H1 (cell line): ENCODE results near the gene RPL36A. TPM values are rescaled to one million over a fixed set of nuclear protein-coding genes. Genes with fewer than 3 reads are reported as not detected.
A peak's percentile ranks its signal among the peaks of the same experiment; 100 is the strongest.

ENCODE experiments used
- JUND ChIP-seq: IDR thresholded peaks from 2 replicates; pipeline ENCODE4 v1.6.1; 2011; ENCODE audit warnings: mild to moderate bottlenecking, improper control_type of control experiment, low read length
- NRF1 ChIP-seq: IDR thresholded peaks from 2 replicates; pipeline ENCODE4 v1.6.1; 2011; ENCODE audit warnings: mild to moderate bottlenecking, low read depth, low read length, improper control_type of control experiment
- PHF8 ChIP-seq: fragments of 200-600 bp; sonication (generic); conservative IDR thresholded peaks from 2 replicates; pipeline ENCODE4 v1.7.1; 2012; ENCODE audit warnings: low read depth, mild to moderate bottlenecking, inconsistent platforms, low read length, moderate library complexity
- POLR2AphosphoS5 ChIP-seq: IDR thresholded peaks from 2 replicates; pipeline ENCODE4 v1.6.1; 2011; ENCODE audit warnings: low read depth, low read length
- RNF2 ChIP-seq: fragments of 200-900, 300-1000 bp; sonication (generic); IDR thresholded peaks from 2 replicates; pipeline ENCODE4 v1.7.1; 2016; ENCODE audit warnings: borderline replicate concordance, low read depth, mild to moderate bottlenecking, antibody characterized with exemption, low read length; ENCODE audit not compliant: poor library complexity, severe bottlenecking; ENCODE audit errors: missing control alignments
- SP1 ChIP-seq: IDR thresholded peaks from 2 replicates; pipeline ENCODE4 v1.6.1; 2011; ENCODE audit warnings: low read depth, low read length
- SP2 ChIP-seq: IDR thresholded peaks from 2 replicates; pipeline ENCODE4 v1.6.1; 2012; ENCODE audit warnings: mild to moderate bottlenecking, low read length, inconsistent platforms
- YY1 ChIP-seq: IDR thresholded peaks from 2 replicates; pipeline ENCODE4 v1.6.1; 2011; ENCODE audit warnings: low read depth, mild to moderate bottlenecking, low read length
- polyA plus RNA-seq, 7 experiments: library from polyadenylated mRNA; depleted of rRNA in 3 of 7; stranded (reverse) in 5 of 7; unstranded in 2 of 7; fragments of >200 nt in 5 of 7; fragments of 200-250 nt in 2 of 7; gene quantifications; 1 replicate in 5 of 7; 2 replicates in 1 of 7; 4 replicates in 1 of 7; pipeline versions ENCODE4 v1.2.1 to v1.2.3, GENCODE V29; 2011 to 2013; ENCODE audit warnings: missing spikeins in 2 of 7, mixed read lengths in 2 of 7
- total RNA-seq: library from RNA; stranded (reverse); fragmentation: NEBNext Ultra II Directional; extraction: Animal tissue kit (Norgen Biotek cat#: 25700); gene quantifications from 2 replicates; pipeline ENCODE4 v1.2.1, GENCODE V29; 2021
- TF ChIP-seq, protein P1 (sequence below): fragments of 300-600 bp; sonication (generic); IDR thresholded peaks from 2 replicates; pipeline ENCODE4 v1.7.1; 2012; ENCODE audit warnings: low read length, moderate library complexity, mild to moderate bottlenecking, inconsistent platforms; ENCODE audit not compliant: insufficient replicate concordance

The RPL36A gene
- total and polyA plus RNA-seq, 2 of the 8 experiments (the other 6 are each of a cell fraction or from before 2014, with no cell fraction given): 271 to 1,587 TPM

DNA sequence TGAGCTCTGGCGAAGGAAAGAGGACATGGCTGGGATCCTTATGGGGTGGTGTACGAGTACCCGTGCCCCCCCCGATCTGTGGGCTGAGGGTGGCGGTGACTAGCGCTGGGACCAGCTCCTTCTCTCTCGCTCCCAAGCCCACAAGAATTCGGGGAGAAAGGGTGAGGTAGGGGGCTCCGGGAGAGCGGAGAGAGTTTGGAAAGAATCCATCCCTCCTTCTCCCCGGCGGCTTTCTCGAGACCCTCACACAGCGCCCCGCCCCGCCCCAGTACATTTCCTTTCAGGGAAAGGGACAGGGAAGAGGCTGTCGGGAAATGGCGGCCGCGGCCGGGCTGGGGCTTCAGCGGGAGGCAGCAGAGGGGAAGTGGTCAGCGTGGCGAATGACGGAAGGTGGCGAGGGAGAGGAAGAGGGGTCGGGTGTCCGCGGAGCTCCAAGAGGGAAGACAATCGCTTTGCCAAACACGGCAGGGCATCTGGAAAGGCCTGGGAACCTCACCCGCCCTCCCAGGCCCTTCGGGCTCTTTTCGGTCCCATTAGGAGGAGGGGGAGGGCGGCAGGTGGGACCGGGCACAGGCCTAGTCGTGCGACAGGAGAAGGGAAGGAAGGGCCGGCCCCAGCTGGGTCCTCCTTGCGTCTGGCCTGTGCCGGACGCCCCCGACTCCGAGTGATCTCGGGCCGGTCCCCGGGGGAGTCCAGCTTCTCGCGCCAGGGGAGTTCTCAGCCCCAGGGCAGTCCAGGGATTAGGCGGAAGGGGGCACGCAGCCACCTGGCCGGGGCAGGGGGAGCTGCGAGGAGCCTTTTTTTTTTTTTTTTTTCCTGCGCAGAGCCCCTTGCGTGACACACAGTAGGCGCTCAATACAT, 27.4 kb downstream of the RPL36A start (continued):
- no peak for TF ChIP-seq SP2
- TF ChIP-seq RNF2: no peak
- TF ChIP-seq, protein P1, sequence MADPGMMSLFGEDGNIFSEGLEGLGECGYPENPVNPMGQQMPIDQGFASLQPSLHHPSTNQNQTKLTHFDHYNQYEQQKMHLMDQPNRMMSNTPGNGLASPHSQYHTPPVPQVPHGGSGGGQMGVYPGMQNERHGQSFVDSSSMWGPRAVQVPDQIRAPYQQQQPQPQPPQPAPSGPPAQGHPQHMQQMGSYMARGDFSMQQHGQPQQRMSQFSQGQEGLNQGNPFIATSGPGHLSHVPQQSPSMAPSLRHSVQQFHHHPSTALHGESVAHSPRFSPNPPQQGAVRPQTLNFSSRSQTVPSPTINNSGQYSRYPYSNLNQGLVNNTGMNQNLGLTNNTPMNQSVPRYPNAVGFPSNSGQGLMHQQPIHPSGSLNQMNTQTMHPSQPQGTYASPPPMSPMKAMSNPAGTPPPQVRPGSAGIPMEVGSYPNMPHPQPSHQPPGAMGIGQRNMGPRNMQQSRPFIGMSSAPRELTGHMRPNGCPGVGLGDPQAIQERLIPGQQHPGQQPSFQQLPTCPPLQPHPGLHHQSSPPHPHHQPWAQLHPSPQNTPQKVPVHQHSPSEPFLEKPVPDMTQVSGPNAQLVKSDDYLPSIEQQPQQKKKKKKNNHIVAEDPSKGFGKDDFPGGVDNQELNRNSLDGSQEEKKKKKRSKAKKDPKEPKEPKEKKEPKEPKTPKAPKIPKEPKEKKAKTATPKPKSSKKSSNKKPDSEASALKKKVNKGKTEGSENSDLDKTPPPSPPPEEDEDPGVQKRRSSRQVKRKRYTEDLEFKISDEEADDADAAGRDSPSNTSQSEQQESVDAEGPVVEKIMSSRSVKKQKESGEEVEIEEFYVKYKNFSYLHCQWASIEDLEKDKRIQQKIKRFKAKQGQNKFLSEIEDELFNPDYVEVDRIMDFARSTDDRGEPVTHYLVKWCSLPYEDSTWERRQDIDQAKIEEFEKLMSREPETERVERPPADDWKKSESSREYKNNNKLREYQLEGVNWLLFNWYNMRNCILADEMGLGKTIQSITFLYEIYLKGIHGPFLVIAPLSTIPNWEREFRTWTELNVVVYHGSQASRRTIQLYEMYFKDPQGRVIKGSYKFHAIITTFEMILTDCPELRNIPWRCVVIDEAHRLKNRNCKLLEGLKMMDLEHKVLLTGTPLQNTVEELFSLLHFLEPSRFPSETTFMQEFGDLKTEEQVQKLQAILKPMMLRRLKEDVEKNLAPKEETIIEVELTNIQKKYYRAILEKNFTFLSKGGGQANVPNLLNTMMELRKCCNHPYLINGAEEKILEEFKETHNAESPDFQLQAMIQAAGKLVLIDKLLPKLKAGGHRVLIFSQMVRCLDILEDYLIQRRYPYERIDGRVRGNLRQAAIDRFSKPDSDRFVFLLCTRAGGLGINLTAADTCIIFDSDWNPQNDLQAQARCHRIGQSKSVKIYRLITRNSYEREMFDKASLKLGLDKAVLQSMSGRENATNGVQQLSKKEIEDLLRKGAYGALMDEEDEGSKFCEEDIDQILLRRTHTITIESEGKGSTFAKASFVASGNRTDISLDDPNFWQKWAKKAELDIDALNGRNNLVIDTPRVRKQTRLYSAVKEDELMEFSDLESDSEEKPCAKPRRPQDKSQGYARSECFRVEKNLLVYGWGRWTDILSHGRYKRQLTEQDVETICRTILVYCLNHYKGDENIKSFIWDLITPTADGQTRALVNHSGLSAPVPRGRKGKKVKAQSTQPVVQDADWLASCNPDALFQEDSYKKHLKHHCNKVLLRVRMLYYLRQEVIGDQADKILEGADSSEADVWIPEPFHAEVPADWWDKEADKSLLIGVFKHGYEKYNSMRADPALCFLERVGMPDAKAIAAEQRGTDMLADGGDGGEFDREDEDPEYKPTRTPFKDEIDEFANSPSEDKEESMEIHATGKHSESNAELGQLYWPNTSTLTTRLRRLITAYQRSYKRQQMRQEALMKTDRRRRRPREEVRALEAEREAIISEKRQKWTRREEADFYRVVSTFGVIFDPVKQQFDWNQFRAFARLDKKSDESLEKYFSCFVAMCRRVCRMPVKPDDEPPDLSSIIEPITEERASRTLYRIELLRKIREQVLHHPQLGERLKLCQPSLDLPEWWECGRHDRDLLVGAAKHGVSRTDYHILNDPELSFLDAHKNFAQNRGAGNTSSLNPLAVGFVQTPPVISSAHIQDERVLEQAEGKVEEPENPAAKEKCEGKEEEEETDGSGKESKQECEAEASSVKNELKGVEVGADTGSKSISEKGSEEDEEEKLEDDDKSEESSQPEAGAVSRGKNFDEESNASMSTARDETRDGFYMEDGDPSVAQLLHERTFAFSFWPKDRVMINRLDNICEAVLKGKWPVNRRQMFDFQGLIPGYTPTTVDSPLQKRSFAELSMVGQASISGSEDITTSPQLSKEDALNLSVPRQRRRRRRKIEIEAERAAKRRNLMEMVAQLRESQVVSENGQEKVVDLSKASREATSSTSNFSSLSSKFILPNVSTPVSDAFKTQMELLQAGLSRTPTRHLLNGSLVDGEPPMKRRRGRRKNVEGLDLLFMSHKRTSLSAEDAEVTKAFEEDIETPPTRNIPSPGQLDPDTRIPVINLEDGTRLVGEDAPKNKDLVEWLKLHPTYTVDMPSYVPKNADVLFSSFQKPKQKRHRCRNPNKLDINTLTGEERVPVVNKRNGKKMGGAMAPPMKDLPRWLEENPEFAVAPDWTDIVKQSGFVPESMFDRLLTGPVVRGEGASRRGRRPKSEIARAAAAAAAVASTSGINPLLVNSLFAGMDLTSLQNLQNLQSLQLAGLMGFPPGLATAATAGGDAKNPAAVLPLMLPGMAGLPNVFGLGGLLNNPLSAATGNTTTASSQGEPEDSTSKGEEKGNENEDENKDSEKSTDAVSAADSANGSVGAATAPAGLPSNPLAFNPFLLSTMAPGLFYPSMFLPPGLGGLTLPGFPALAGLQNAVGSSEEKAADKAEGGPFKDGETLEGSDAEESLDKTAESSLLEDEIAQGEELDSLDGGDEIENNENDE: no peak
- no peak for TF ChIP-seq NRF1
- TF ChIP-seq PHF8: peak; percentile 64; the same call in 1 of the 2 replicates
- TF ChIP-seq YY1: peak; percentile 87
- peak; percentile 54; the same call in 1 of the 2 replicates for TF ChIP-seq POLR2AphosphoS5
- no peak for TF ChIP-seq SP1
- no peak for TF ChIP-seq JUND
